K562 (cell line): ENCODE data around the gene GCGR. TPM values are rescaled to one million over a fixed set of nuclear protein-coding genes. Genes with fewer than 3 reads are reported as not detected.

Source experiments
- HMG20B ChIP-seq: fragments of 250-450 bp; sonication (Bioruptor Pico); IDR thresholded peaks from 2 replicates; pipeline ENCODE4 v1.5.0; 2021; ENCODE audit warnings: mild to moderate bottlenecking
- MYBL2 ChIP-seq, 2 experiments: fragments of 450-650 bp in 1 of 2; sonication (generic) in 1 of 2; formaldehyde crosslinking in 1 of 2; IDR thresholded peaks; 2 replicates each; pipeline versions ENCODE4 v1.6.1 to v1.8.1; 2017 to 2022; ENCODE audit warnings: borderline replicate concordance in 1 of 2, inconsistent platforms in 1 of 2, low read depth in 1 of 2, mild to moderate bottlenecking in 1 of 2, missing genetic modification reagents in 1 of 2, moderate library complexity in 1 of 2
- PHF8 ChIP-seq: fragments of 200-600 bp; sonication (generic); IDR thresholded peaks from 2 replicates; pipeline ENCODE4 v1.6.1; 2012; ENCODE audit warnings: mixed run types, mild to moderate bottlenecking, inconsistent platforms, low read length, moderate library complexity, borderline replicate concordance
- PML ChIP-seq: IDR thresholded peaks from 2 replicates; pipeline ENCODE4 v1.6.1; 2012; ENCODE audit warnings: low read length, inconsistent platforms
- POLR2H ChIP-seq: IDR thresholded peaks from 2 replicates; pipeline ENCODE4 v1.6.1; 2016; ENCODE audit warnings: missing genetic modification characterization, low read depth, mild to moderate bottlenecking, control low read depth, missing compliant biosample characterization, moderate library complexity
- SMAD3 ChIP-seq: fragments of 450-650 bp; formaldehyde crosslinking; conservative IDR thresholded peaks from 2 replicates; pipeline ENCODE4 v1.4.0; 2020; ENCODE audit warnings: mild to moderate bottlenecking
- SPI1 ChIP-seq: IDR thresholded peaks from 2 replicates; pipeline ENCODE4 v1.6.1; 2011; ENCODE audit warnings: low read depth, low read length, control low read depth, borderline replicate concordance
- SREBF2 ChIP-seq: sonication (generic); formaldehyde crosslinking; IDR thresholded peaks from 2 replicates; pipeline ENCODE4 v1.4.0; 2020; ENCODE audit warnings: mild to moderate bottlenecking, missing genetic modification reagents
- TARDBP ChIP-seq: fragments of 450-650 bp; IDR thresholded peaks from 2 replicates; pipeline ENCODE4 v1.6.1; 2016
- ZNF444 ChIP-seq: fragments of 250-450 bp; sonication (Bioruptor Pico); IDR thresholded peaks from 2 replicates; pipeline ENCODE4 v1.4.0; 2020; ENCODE audit warnings: mild to moderate bottlenecking, moderate library complexity
- ZSCAN32 ChIP-seq: fragments of 450-650 bp; formaldehyde crosslinking; IDR thresholded peaks from 2 replicates; pipeline ENCODE4 v1.4.0; 2020; ENCODE audit warnings: mild to moderate bottlenecking, moderate library complexity
- polyA plus RNA-seq, 8 experiments: library from polyadenylated mRNA; depleted of rRNA in 4 of 8; stranded (reverse) in 5 of 8; unstranded in 3 of 8; fragments of >200 nt; fragmentation: Nextera tagmentation in 2 of 8; fragmentation: Illumina TruSeq in 1 of 8; extraction: Ambion mirVana in 2 of 8; extraction: Trizol in 1 of 8; gene quantifications; 2 replicates each; pipeline versions ENCODE4 v1.2.1 to v1.2.3, GENCODE V29; 2011 to 2014; ENCODE audit warnings: inconsistent platforms in 1 of 8, missing spikeins in 1 of 8
- total RNA-seq, 7 experiments: library from RNA; depleted of rRNA in 6 of 7; stranded (reverse); fragments of >200 nt in 6 of 7; fragmentation: Illumina TruSeq in 2 of 7; extraction: Trizol in 2 of 7; gene quantifications; 2 replicates each; pipeline versions ENCODE4 v1.2.1 to v1.2.3, GENCODE V29; 2011 to 2021; ENCODE audit warnings: low replicate concordance in 1 of 7
- TF ChIP-seq, protein P1 (sequence below): fragments of 450-650 bp; IDR thresholded peaks from 2 replicates; pipeline ENCODE4 v1.6.1; 2016; ENCODE audit warnings: mild to moderate bottlenecking, moderate library complexity
- TF ChIP-seq, protein P2 (sequence below): IDR thresholded peaks from 3 replicates; pipeline ENCODE4 v1.6.1; 2011; ENCODE audit warnings: borderline replicate concordance, mild to moderate bottlenecking, moderate library complexity; ENCODE audit not compliant: insufficient read length; ENCODE audit errors: extremely low read depth

Gene GCGR
- total and polyA plus RNA-seq, 9 of the 15 experiments (the other 6 are each of a cell fraction or from before 2014, with no cell fraction given): not detected

DNA sequence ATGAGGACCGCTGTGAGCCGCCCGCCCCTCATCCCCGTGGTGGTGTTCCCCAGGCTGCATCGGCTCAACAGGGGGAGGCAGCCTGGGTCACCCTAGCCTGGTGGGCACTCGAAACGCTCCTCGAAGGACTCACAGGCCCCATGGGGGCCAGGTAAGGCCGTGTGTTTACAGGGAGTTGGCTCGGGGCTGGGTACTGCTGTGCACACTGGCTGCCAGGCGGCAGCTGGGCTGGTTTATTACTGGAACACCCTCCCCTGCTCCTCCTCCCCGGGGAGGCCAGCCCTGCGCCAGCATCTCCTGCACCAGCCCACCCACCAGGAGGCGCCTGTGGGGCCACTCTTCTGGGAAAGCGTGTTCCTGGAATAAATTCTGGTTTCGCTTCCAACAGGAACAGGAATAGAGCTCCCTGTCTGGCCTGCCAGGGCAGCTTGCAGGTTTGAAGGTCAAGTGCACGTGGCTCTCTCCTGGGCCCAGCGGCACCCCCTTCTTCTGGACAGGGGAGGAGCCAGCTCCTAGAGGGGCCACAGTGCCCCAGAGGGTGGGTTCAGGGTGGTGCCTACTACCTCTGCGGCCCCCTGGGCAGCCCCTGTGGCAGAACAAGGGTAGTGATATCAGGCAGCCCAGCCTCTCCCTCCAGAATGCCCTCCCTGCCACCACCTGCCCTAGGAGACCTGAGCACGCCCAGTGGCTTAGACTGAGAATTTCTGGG is 17.8 kb downstream of the GCGR start (continued):
- TF ChIP-seq, protein P1, sequence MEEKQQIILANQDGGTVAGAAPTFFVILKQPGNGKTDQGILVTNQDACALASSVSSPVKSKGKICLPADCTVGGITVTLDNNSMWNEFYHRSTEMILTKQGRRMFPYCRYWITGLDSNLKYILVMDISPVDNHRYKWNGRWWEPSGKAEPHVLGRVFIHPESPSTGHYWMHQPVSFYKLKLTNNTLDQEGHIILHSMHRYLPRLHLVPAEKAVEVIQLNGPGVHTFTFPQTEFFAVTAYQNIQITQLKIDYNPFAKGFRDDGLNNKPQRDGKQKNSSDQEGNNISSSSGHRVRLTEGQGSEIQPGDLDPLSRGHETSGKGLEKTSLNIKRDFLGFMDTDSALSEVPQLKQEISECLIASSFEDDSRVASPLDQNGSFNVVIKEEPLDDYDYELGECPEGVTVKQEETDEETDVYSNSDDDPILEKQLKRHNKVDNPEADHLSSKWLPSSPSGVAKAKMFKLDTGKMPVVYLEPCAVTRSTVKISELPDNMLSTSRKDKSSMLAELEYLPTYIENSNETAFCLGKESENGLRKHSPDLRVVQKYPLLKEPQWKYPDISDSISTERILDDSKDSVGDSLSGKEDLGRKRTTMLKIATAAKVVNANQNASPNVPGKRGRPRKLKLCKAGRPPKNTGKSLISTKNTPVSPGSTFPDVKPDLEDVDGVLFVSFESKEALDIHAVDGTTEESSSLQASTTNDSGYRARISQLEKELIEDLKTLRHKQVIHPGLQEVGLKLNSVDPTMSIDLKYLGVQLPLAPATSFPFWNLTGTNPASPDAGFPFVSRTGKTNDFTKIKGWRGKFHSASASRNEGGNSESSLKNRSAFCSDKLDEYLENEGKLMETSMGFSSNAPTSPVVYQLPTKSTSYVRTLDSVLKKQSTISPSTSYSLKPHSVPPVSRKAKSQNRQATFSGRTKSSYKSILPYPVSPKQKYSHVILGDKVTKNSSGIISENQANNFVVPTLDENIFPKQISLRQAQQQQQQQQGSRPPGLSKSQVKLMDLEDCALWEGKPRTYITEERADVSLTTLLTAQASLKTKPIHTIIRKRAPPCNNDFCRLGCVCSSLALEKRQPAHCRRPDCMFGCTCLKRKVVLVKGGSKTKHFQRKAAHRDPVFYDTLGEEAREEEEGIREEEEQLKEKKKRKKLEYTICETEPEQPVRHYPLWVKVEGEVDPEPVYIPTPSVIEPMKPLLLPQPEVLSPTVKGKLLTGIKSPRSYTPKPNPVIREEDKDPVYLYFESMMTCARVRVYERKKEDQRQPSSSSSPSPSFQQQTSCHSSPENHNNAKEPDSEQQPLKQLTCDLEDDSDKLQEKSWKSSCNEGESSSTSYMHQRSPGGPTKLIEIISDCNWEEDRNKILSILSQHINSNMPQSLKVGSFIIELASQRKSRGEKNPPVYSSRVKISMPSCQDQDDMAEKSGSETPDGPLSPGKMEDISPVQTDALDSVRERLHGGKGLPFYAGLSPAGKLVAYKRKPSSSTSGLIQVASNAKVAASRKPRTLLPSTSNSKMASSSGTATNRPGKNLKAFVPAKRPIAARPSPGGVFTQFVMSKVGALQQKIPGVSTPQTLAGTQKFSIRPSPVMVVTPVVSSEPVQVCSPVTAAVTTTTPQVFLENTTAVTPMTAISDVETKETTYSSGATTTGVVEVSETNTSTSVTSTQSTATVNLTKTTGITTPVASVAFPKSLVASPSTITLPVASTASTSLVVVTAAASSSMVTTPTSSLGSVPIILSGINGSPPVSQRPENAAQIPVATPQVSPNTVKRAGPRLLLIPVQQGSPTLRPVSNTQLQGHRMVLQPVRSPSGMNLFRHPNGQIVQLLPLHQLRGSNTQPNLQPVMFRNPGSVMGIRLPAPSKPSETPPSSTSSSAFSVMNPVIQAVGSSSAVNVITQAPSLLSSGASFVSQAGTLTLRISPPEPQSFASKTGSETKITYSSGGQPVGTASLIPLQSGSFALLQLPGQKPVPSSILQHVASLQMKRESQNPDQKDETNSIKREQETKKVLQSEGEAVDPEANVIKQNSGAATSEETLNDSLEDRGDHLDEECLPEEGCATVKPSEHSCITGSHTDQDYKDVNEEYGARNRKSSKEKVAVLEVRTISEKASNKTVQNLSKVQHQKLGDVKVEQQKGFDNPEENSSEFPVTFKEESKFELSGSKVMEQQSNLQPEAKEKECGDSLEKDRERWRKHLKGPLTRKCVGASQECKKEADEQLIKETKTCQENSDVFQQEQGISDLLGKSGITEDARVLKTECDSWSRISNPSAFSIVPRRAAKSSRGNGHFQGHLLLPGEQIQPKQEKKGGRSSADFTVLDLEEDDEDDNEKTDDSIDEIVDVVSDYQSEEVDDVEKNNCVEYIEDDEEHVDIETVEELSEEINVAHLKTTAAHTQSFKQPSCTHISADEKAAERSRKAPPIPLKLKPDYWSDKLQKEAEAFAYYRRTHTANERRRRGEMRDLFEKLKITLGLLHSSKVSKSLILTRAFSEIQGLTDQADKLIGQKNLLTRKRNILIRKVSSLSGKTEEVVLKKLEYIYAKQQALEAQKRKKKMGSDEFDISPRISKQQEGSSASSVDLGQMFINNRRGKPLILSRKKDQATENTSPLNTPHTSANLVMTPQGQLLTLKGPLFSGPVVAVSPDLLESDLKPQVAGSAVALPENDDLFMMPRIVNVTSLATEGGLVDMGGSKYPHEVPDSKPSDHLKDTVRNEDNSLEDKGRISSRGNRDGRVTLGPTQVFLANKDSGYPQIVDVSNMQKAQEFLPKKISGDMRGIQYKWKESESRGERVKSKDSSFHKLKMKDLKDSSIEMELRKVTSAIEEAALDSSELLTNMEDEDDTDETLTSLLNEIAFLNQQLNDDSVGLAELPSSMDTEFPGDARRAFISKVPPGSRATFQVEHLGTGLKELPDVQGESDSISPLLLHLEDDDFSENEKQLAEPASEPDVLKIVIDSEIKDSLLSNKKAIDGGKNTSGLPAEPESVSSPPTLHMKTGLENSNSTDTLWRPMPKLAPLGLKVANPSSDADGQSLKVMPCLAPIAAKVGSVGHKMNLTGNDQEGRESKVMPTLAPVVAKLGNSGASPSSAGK: peak; percentile 97
- no peak for TF ChIP-seq MYBL2 (IDR thresholded peaks at IDR 0.05; ENCODE audit: low read depth)
- TF ChIP-seq MYBL2 (CRISPR knock-in tag; IDR thresholded peaks at IDR 0.05; ENCODE audit: borderline replicate concordance): no peak
- TF ChIP-seq ZSCAN32 (CRISPR knock-in tag): no peak
- no peak for TF ChIP-seq POLR2H
- no peak for TF ChIP-seq TARDBP
- no peak; the same call in 1 of the 2 replicates for TF ChIP-seq SMAD3
- TF ChIP-seq SREBF2 (CRISPR knock-in tag): no peak
- TF ChIP-seq PHF8: peak; percentile 56; the same call in 1 of the 2 replicates
- TF ChIP-seq, protein P2, sequence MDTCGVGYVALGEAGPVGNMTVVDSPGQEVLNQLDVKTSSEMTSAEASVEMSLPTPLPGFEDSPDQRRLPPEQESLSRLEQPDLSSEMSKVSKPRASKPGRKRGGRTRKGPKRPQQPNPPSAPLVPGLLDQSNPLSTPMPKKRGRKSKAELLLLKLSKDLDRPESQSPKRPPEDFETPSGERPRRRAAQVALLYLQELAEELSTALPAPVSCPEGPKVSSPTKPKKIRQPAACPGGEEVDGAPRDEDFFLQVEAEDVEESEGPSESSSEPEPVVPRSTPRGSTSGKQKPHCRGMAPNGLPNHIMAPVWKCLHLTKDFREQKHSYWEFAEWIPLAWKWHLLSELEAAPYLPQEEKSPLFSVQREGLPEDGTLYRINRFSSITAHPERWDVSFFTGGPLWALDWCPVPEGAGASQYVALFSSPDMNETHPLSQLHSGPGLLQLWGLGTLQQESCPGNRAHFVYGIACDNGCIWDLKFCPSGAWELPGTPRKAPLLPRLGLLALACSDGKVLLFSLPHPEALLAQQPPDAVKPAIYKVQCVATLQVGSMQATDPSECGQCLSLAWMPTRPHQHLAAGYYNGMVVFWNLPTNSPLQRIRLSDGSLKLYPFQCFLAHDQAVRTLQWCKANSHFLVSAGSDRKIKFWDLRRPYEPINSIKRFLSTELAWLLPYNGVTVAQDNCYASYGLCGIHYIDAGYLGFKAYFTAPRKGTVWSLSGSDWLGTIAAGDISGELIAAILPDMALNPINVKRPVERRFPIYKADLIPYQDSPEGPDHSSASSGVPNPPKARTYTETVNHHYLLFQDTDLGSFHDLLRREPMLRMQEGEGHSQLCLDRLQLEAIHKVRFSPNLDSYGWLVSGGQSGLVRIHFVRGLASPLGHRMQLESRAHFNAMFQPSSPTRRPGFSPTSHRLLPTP: no peak
- TF ChIP-seq ZNF444 (CRISPR knock-in tag): no peak
- peak; percentile 54; the same call in 1 of the 2 replicates for TF ChIP-seq PML
- no peak for TF ChIP-seq HMG20B (CRISPR knock-in tag)
- TF ChIP-seq SPI1: peak; percentile 49; the same call in 1 of the 2 replicates
